HG03439 (cell line): ENCODE results near the gene SLC38A10.

ENCODE experiments used
- ATAC-seq: cut with Tn5 transposase; IDR thresholded peaks from one replicate; pipeline ENCODE4 v1.9.1; 2021; ENCODE audit warnings: mild to moderate bottlenecking, moderate library complexity; ENCODE audit not compliant: unreplicated experiment

Gene SLC38A10

DNA sequence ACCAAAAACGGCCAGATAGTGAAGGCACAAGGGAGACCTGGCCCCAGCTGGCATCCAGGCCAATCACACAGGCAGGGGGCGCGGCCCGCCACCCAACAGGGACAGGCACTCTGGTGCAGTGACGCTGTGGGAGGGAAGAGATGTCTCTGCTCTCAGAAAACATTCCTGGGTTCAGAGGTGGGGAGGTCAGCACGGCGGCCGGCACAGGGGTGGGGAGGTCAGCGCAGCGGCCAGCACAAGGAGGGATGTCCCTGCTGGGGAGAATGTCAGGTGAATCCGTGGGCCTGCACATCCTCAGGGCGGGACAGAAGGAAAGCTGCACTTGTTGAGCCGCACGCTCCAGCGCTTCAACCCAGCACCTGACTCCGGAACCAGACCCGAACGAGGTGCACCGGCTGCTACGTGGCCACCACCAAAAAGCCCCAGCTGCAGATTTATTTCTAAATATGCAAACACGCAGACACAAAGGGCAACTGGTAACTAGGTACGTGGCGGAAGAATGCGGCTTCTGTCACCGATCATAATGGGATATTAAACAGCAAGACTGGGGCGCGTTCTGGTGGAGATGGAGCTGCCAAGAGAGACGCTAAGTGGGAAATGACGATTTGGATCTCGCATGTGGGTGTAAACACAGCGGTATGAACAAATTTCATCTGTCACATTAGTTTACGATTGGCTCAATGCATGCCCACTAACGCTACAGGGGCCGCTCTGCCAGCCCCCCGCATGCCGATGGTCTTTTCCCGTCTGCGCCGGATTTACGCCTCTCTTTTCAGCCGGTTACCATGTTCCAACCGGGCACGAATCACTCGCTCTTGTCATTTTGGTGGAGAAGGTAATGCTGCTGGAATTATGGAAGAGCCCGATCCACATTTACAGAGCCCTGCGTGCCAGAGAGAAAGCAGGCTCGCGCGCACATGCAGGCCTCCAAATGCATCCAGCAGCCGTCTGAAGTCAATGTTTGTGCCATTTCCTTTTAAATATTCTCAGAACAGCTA lies 15.5 kb downstream of the SLC38A10 start:
- ATAC-seq = no peak

DNA sequence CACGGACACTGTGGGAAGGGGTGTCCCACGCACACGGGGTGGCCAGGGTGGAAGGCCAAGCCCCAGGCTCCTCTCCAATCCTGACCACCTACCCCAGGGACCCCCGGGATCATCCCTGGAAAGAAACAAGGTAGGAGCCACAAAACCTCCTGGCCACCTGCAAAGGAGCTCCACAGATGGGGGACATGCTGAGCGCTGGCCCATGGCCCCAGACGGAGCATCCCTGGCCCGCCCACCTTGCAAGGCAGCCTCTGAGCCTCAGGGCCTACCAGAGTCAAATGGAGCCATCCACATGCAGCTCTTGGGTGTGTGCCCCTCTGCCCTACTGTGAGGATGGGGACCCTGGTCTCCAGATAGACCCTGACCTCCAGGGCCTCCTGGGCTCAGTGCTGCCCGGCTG lies 16.3 kb downstream of the SLC38A10 start:
- no peak for ATAC-seq

DNA sequence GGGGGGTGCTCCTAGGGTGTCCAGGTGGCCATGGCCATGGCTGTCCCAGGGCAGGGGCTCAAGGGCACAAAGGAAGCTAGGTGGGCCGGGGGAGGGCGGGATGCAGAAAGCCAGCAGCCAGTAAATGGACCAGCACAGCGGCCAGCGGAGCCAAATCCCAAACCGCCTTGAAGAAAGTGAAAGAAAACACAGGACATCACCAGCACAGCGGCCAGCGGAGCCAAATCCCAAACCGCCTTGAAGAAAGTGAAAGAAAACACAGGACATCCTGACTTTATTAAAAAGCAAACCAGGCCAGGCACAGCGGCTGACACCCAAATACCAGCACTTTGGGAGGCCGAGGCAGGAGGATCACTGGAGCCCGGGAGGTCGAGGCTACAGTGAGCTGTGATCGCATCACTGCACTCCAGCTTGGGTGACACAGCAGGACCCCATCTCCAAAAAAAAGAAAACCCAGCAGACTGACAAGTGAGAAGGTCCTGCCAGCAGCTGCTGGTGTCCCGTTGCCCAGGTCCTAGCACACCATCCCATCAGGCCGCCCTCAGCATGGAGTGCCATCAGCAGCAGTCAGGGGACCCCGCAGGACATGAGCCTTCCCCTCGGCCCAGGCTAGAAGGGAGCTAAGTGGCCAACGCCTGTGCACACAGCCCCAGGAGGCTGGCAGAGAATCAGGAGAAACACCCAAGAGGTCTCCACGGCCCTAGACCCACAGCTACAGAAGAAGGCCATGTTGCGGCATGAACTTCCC lies 17.0 kb downstream of the SLC38A10 start:
- ATAC-seq = no peak

DNA sequence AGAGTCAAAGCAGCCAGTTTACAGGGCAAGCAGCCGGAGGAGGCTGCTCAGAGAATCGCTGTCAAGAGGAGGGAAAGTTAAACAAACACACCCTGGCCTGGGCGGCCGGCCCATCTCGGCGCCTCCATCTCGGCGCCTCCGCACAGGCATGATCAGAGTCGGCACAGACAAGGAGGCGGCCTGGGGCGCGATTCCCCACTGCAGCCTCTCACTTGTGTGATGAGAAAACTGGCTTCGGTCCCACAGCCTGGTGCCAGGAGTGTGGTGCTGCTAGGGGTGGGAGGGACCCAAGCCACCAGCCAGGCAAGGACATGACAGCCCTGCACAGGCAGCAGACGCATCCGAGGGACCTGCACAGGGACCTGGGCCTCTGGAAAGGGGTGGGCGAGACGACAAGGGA lies 17.7 kb downstream of the SLC38A10 start:
- no peak for ATAC-seq

DNA sequence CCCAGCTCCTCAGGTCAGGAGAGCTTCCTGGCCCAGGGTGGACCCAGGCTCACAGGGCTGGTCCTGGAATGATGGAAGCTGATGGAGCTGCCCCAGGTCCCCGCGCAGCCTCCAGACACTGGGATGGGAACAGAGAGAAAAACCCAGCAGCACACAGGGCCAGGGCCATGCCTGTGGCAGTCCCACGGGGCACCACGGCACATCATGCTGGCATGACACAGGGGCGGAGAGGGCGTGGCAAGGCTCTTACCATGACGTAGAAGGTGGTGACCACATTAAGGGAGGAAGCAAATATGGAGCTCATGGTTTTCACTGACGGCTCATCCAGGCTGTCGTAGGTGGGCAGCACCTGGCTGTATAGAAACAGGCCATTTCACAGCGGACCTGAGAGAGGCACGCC lies 18.3 kb downstream of the SLC38A10 start:
- ATAC-seq = no peak

DNA sequence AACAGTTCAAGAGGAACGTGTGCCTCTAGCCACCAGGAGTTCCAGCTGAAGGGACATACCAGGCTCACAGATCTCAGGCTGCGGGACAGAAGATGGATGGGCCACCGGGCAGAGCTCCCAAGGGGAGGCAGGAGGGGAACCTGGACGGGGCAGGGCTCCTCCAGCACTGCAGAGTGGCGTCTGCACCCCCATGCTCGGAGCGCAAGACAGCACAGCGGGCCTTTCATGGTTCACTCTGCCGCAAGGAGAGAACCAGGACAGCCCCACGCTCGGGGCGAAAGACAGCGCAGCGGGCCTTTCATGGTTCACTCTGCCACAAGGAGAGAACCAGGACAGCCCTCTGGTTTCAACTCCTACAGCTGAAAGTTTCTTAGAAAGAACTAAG lies 20.6 kb downstream of the SLC38A10 start:
- no peak for ATAC-seq

DNA sequence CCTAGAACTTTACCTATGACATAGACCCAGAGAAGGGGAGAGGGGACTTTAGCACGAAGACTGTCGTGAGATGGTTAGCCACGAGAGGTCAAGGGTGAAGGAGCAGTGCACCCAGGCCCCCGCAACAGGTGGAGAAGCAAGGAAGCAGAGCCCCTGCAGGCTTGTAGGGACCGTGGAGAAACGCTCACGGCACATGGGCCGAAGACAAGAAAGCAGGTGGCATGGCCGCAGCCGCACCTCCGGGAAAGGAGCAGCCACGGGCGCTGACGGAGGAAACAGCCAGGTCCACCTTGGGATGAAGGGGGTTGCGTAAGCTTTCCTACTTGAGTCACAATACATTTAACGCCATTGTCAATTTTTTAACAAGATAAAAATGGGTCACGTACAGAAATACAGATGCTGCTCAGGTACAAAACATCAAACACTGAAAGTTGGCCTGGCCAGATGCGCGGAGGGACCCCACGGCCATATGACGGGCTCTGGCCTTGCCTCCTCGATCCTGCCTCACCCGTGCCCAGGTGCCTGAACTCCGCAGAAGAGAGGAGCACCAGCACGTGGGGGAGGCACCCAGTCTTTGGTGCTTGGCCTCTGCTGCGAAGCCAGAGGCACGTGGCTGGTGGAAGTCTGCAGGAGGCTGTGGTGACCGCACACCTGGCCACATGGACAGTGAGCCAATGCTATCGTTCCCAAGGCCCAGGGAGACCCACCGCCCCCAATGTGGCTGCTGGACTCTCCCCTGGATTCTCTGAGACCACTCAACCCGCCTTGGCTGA lies 21.2 kb downstream of the SLC38A10 start:
- ATAC-seq = no peak

DNA sequence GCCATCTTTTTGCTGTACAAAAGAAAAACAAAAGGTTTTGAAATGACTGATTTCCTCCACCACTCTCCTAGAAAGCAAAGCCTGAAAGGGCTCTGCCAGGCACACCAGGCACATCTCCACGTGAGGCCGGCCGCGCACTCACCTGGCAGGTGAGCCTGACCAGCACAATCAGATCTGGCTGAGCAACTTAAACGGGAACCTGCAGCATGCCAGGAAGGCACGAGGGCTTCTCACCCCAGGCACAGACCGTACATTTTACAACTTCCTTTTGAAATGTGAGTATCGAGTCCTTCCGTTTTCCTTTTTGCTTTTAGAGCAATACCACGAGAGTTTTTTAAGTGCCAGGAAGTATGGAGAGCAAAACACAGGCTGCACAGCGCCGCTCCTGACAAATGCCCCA lies 22.5 kb downstream of the SLC38A10 start:
- no peak for ATAC-seq

DNA sequence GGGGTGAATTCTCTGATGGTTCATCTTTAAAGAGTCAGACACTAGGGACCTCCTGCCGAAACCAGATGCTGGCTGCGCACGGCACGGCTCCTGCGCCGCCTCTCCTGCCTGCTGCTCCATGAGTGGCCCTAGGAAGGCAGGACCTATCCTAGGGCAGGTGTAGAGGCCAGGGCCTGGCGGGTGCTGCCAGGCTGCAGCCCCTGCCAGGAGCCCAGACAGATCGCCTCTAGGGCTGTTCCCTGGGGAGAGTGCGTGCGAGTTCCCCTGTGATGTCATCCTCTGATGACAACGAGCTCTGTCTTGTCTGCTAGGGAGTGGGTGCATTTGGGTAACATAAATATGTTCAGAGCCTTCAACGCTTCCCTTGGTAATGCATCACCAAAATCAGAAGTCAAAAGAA lies 23.9 kb downstream of the SLC38A10 start:
- ATAC-seq = no peak

DNA sequence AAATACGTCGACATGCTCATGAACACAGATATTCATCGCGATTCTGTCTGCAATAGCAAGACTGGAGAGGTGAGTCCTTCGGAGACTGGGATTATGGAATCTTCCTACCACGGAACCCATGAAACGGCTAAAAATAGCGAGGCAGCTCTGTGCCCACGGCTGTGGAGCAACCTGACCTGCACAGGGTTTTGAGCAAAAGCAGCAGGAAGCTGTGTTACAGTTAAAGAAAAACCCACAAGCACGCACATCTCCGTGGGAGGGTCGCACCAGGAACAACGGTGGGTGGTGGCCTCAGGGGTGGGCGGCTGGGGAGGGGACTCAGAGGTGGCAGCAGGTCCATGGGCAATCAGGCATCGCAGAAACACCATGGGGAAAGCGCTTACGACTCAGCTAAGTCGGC lies 24.8 kb downstream of the SLC38A10 start:
- ATAC-seq = no peak

DNA sequence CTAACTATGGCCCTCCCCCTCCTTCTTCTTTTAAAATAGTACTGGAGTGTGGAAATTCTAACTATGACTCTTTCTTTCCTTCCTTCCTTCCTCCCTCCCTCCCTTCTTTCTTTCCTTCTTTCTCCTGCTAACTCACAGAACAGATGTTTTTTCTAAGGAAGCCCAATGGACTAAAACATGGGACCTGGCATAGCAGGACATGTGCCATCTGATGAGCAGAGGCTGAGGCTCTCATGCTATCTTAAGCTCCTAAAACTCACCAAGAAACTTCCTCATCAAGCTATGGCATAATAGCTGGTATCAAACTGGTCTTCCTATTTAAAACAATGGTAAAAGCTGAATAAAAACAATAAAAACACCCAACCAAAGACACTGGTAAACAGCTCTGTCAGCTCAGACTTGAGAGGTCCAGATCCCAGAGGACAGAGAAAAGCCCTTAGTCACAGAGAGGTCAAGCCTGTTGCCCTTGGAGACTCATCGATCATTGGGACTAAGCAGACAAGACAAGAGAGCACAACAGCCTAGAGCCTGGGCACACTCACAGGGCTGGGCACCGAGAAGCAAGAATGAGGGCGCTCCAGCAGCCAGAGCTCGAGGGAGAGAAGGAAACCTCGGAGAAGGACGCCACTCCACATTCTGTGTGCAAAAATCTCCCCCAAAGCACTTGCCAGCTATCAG lies 27.6 kb downstream of the SLC38A10 start:
- no peak for ATAC-seq

DNA sequence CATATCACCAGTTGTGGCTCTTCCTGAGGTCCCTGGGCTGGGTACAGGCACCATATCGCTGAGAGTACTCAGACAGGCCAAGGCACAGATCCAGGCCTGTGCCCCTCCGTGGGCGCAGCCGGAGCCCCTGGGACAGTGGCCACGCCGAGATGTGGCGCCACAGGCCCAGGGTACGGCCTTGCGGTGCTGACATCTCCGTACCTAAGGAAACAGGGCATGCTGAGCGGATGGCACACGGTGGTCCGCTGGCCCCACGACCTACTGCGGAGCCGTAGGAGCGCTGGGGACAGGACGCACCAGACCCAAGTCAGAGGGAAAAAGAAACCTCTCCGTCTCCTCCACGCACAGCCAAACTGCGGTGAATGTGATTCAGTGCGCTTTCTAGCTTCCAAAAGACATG lies 29.5 kb downstream of the SLC38A10 start:
- no peak for ATAC-seq

DNA sequence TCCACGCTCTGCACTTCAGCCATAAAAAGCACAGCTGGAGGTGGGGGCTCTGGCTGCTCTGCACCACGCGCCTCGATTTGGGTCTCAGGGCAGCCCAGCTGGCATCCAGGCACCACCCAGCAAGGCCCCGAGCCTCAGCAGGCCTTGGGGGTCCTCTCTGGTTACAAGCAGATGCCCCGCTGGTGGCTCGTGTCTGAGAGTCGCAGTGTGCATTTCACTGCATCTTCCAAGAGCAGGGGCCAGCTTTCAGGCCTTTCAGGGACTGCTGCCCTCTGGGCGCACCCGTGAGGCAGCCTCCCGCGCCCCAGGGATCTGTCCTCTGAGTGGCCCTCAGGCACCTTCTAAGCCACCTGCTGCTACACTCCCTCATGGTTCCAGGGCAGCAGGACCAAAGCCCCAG lies 30.5 kb downstream of the SLC38A10 start:
- no peak for ATAC-seq

DNA sequence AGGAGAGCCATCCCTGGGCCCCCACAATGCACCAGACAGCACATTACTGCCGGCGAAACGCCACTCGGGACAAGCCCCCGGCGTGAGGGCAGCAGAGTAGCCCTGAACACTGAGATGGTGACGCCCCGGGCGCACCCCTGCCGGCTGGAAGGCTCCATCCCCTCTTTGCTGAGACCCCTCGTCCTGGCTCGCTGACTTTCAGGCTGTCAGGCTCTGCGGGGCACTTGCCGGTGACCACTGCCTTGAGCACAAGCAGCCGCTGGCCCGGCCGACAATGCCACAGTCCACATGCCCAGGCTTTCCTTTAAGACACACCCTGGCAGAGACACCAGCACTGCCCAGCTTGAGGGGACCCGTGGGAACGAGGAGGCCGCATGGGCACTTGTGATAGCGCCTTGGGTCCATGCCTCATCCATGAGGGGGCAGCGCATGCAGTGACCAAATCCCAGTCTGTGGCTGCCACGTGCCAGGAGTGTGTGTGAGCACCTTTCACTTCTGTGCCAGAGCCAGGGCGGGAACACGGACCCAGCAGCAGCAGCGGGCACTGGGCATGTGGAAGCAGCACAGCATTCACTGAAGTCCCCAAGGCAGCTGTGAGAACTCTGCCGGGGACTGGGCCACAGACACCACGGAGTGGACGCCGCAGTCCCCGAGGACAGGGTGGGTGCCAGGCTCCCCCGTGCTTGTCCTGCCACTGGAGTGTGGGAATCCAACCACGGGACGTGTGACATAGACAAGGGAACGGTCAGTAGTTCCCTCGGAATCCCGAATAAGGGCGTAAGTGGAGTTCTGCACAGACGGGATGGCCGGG lies 31.5 kb downstream of the SLC38A10 start:
- ATAC-seq = no peak

DNA sequence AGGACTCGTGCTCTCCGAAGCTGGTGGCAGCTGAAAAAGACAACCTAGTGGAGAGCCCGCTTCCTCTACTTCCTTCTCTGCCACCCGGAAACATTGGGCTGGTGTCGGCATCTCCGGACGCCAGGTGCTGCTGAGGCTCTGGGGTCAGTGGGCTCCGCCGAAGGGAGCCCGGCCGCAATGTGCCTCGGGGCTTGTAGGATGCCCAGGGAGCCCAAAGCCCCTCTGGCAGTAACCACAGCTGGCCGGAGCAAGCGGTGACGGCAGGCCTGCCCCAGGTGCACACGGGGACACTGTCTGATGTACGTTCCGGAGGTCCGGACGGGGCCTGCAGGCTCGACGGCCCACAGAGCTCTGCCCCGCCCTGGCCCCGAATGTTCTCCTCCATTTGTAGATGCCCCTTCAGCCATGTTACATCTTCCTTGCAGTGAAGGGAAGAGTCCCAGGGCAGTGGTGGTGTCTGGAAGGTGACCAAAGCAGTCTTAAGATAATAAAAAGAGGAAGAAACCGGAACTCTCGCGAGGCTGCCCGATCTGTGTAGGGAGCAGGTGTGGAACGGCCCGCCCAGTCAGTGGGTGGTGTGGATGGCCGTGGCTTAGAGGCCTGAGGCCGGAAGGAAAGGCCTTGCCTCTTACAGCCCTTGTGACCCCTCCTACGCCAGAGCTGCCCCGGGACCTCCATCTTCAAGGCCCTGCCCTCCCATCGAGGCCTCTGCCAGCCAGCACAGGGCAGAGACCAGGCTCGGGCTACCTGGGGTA lies 33.3 kb downstream of the SLC38A10 start:
- ATAC-seq = no peak

DNA sequence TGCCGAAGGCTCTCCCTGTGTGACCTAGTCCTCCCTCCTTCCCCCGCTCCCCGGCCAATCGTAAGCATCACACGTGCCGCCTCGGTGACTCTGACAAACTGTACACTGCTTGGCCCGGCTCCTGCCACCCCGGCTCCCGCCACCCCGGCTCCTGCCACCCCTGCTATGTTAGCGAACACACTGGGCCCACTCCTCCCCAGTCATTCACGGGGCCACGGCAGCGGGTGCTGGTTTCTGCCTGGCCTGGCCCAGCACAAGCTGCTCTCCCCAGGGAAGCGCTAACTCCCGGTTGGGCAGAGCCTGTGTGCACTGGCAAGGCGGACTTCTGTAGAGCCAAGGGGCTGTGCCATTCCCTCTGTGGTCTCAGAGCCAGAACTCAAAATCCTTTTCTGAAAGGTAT lies 34.0 kb downstream of the SLC38A10 start:
- no peak for ATAC-seq

DNA sequence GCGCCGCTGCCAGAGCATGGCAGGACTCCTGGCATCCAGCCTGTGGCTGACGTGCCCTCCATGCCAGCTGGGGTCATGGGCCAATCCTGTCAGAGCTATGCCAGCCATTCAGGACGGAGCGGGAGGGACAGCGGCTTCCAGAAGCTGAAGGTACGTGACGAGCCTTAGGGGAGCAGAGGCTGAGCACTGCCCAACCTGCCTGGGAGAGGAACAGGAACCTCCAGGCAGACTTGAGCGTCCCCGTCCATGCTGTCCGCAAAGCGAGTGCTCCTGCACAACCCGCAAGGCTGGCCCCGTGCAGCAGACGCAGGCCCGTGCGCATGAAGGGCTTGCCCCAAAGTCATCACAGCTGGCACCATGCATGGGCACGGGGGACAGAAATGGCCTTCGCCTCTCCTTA lies 34.5 kb downstream of the SLC38A10 start:
- no peak for ATAC-seq

DNA sequence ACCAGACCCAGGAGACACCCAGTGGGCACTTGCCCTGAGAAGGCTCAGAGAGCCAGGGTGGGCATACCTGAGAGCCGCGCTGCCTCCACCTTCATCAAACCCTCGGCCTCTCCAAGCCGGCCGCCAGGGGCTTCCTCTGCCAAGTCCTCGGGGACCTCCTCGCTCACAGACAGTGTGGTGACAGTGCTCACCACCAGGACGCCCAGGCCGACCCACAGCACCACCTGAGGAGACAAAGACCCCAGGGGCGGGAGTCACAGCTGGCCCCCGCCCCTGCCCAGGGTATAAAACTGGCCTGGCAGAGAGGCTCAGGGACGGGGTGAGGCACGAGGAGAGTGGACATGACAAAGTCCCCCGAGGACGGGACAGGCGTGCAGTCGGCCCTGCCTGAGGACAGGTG lies 34.9 kb downstream of the SLC38A10 start:
- ATAC-seq = no peak

DNA sequence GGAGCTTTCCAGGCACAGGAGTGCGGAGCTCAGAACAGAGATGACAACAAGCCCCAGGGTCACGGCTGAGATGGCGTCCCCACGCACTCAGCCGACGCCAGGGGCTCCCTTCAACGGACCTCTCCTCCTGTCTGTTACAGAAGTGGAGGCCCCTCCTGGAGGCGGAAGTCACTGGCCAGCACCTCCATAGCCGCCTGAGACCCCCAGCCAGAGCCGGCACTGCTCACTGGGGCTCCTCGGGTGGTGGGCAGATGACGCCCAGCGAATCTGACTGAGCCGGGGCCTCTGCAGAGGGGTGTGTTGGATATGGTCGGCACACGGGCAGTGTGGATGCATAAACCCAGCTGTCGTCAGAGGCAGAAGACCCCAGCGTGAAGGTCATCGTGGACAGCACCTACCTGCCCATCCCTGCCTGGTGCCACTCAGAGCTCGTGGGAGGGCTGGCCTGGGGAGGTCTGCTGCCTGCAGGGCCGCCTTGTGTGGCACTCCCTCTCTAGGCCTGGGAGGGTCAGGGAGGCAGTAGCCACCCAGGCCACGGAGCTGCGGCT lies 36.0 kb downstream of the SLC38A10 start:
- ATAC-seq = no peak
